ENCODE data around the gene CREBZF. TPM values are rescaled to one million over a fixed set of nuclear protein-coding genes. Genes with fewer than 3 reads are reported as not detected.

CREBZF gene
- total and polyA plus RNA-seq, 9 of the 15 experiments (the other 6 are each of a cell fraction or from before 2014, with no cell fraction given), result 7.2 to 70.2 (median 40.5) TPM

DNA sequence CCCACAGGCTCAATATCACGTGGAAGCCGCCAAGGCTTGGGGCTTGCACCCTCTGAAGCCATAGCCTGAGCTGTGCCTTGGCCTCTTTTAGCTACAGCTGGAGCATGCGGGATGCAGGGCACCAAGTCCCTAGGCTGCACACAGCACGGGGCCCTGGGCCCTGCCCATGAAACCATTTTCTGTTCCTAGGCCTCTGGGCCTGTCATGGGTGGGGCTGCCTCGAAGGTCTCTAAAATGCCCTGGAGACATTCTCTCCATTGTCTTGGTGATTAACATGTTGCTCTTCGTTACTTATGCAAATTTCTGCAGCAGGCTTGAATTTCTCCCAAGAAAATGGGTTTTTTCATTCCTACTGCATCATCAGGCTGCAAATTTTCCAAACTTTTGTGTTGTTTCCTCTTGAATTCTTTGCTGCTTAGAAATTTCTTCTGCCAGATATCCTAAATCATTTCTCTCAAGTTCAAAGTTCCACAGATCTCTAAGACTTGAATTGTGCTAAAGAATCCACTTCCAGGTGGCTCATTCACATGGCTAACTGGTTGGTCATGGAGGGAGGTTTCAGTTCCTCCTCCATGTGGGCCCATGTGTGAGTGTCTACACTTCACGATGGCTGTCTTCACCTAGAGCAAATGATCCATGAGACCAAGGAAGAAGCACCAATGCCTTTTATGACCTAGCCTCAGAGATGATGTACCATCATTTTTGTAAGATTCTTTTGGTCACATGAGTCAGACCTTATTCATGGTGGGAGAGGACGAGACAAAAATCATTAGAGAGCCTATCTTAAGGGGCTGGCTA, 7.4 kb upstream of the CREBZF start:
- H3K9ac ChIP-seq (ENCODE audit: insufficient read depth in 1 of 2, low read depth in 2 of 2, low read length in 2 of 2), result no peak overlapping the region
- H3K79me2 ChIP-seq (ENCODE audit: control insufficient read depth, insufficient read depth, low read length), result no peaks in the 10 kb centered on the region
- FAIRE-seq, result no peak
- DNase-seq (ENCODE audit: extremely low read depth in 1 of 4, low spot score in 3 of 4), result no peak
- no peak overlapping the region for H3K27ac ChIP-seq (ENCODE audit: extremely low read depth, low read depth, low read length)
- 6% methylated on average over 8 of the region's 8 CpGs for WGBS (ENCODE audit: insufficient coverage, low coverage, missing lambda C conversion rate)
- H3K4me2 ChIP-seq (ENCODE audit: insufficient read depth, low read length), result no peak overlapping the region
- H4K20me1 ChIP-seq (replicated peaks; ENCODE audit: control insufficient read depth, insufficient read depth, low read length), result no peaks in the 10 kb centered on the region
- no peak overlapping the region for H3K4me3 ChIP-seq
- no peak overlapping the region for H2AFZ ChIP-seq (ENCODE audit: low read depth, low read length)
- in situ Hi-C loops (cut with MboI), result no loop called here
- CTCF ChIA-PET (ENCODE audit: low intra/inter-chr PET ratio), result no interaction called here
- no peaks in the 10 kb centered on the region for H3K9me1 ChIP-seq (ENCODE audit: control insufficient read depth, insufficient read depth, low read length)
- H3K9me3 ChIP-seq (replicated peaks; ENCODE audit: control insufficient read depth, insufficient read depth, low read depth, low read length), result no peaks in the 10 kb centered on the region
- no peaks in the 10 kb centered on the region for H3K4me1 ChIP-seq (replicated peaks in 1 of 2; ENCODE audit: control insufficient read depth in 2 of 2, insufficient read depth in 2 of 2, low read length in 2 of 2)
- no peaks in the 10 kb centered on the region; a peak in 2 of 5 replicates for H3K27me3 ChIP-seq (ENCODE audit: control insufficient read depth in 2 of 2, insufficient read depth in 2 of 2, low read length in 2 of 2)
- intact Hi-C loops (cut with micrococcal nuclease), result no loop called here
- no TSS peak for BruUV-seq (replicated peaks)
- ATAC-seq, result no peak; the same call in 2 of the 3 replicates
- H3K36me3 ChIP-seq (ENCODE audit: control insufficient read depth, insufficient read depth, low read length), result no peaks in the 10 kb centered on the region
- POLR2A ChIA-PET, result no interaction called here
- TF ChIP-seq XRCC3 (IDR thresholded peaks at IDR 0.05) (no peak), ZNF134 (CRISPR knock-in tag; conservative IDR thresholded peaks at IDR 0.05) (no peak), GTF3C2 (IDR thresholded peaks at IDR 0.05; ENCODE audit: borderline replicate concordance, extremely low read depth, insufficient read length) (no peak), TEAD1 (CRISPR knock-in tag; IDR thresholded peaks at IDR 0.05) (no peak), ZNF23 (CRISPR knock-in tag; IDR thresholded peaks at IDR 0.05) (no peak), NR4A1 (CRISPR knock-in tag; IDR thresholded peaks at IDR 0.05) (no peak), NR4A1 (tag; IDR thresholded peaks at IDR 0.05) (no peak), YY1 (IDR thresholded peaks at IDR 0.05; ENCODE audit: borderline replicate concordance in 1 of 3, control insufficient read depth in 1 of 3, extremely low read depth in 1 of 3, insufficient read depth in 3 of 3, insufficient read length in 1 of 3, insufficient replicate concordance in 2 of 3, low read depth in 1 of 3, low read length in 2 of 3) (no peak), TCFL5 (CRISPR knock-in tag; conservative IDR thresholded peaks at IDR 0.05) (no peak), LARP7 (IDR thresholded peaks at IDR 0.05) (no peak), BRF1 (IDR thresholded peaks at IDR 0.05; ENCODE audit: borderline replicate concordance, extremely low read depth, insufficient read length) (no peak), RFX1 (IDR thresholded peaks at IDR 0.05) (no peak)
- TF ChIP-seq, protein P1, sequence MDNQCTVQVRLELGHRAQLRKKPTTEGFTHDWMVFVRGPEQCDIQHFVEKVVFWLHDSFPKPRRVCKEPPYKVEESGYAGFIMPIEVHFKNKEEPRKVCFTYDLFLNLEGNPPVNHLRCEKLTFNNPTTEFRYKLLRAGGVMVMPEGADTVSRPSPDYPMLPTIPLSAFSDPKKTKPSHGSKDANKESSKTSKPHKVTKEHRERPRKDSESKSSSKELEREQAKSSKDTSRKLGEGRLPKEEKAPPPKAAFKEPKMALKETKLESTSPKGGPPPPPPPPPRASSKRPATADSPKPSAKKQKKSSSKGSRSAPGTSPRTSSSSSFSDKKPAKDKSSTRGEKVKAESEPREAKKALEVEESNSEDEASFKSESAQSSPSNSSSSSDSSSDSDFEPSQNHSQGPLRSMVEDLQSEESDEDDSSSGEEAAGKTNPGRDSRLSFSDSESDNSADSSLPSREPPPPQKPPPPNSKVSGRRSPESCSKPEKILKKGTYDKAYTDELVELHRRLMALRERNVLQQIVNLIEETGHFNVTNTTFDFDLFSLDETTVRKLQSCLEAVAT (IDR thresholded peaks at IDR 0.05), result no peak
- TF ChIP-seq, protein P2, sequence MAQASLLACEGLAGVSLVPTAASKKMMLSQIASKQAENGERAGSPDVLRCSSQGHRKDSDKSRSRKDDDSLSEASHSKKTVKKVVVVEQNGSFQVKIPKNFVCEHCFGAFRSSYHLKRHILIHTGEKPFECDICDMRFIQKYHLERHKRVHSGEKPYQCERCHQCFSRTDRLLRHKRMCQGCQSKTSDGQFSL (CRISPR knock-in tag; IDR thresholded peaks at IDR 0.05), result no peak
- TF ChIP-seq, protein P2 (tag; IDR thresholded peaks at IDR 0.05), result no peak

All from K562 (cell line).